ENCODE data around the gene PRKCA. TPM values are rescaled to one million over a fixed set of nuclear protein-coding genes. Genes with fewer than 3 reads are reported as not detected.
"Not testable (repeated sequence)": the region's sequence is repeated elsewhere in the genome, so short reads cannot be mapped to it uniquely, and the experiment has no call there.

Gene PRKCA
- total and polyA plus RNA-seq, 9 of the 15 experiments (the other 6 are each of a cell fraction or from before 2014, with no cell fraction given): 3.2 to 33.0 (median 17.8) TPM

GRCh38 chr17:66253458-66253857, 49.0 kb upstream of the PRKCA start:
- POLR2A ChIA-PET: not testable (repeated sequence)

GRCh38 chr17:66255112-66255511, 47.3 kb upstream of the PRKCA start:
- ChIA-PET CTCF (ENCODE audit: low intra/inter-chr PET ratio) (interaction anchor here (0.9 to 2.5 kb wide), 8 partner anchors 22 to 461 kb away, joined by 3 to 31 read pairs (median 5); no protein-coding TSS in a partner anchor), POLR2A (no interaction called here)
- peak; percentile 52 to 80 (median 56) for DNase-seq (ENCODE audit: extremely low read depth in 1 of 4, low spot score in 3 of 4)
- no peaks in the 10 kb centered on the region for H4K20me1 ChIP-seq (replicated peaks; ENCODE audit: control insufficient read depth, insufficient read depth, low read length)
- no peaks in the 10 kb centered on the region for H3K79me2 ChIP-seq (ENCODE audit: control insufficient read depth, insufficient read depth, low read length)
- no peaks in the 10 kb centered on the region for H3K9me1 ChIP-seq (ENCODE audit: control insufficient read depth, insufficient read depth, low read length)
- H3K27ac ChIP-seq (ENCODE audit: extremely low read depth, low read depth, low read length): no peak overlapping the region
- H3K9ac ChIP-seq (ENCODE audit: insufficient read depth in 1 of 2, low read depth in 2 of 2, low read length in 2 of 2): no peak overlapping the region
- WGBS (ENCODE audit: insufficient coverage, low coverage, missing lambda C conversion rate): 24% methylated on average over 4 of the region's 4 CpGs
- in situ Hi-C loops (cut with MboI) (loop anchor here (5.0 to 10.0 kb wide), 2 partner anchors 312 to 420 kb away; no protein-coding TSS in a partner anchor), intact Hi-C loops (cut with micrococcal nuclease) (loop anchor here (1.0 to 5.0 kb wide), 5 partner anchors 171 to 652 kb away; no protein-coding TSS in a partner anchor)
- peaks cover 0 to 5% of the 10 kb centered on the region in 2 experiments; a peak in 1 of 5 replicates for H3K4me1 ChIP-seq (replicated peaks in 1 of 2; ENCODE audit: control insufficient read depth in 2 of 2, insufficient read depth in 2 of 2, low read length in 2 of 2)
- H3K4me3 ChIP-seq: no peak overlapping the region
- FAIRE-seq: peak; percentile 98
- peak; percentile 94 for ATAC-seq
- no peak overlapping the region for H3K4me2 ChIP-seq (ENCODE audit: insufficient read depth, low read length)
- no peaks in the 10 kb centered on the region for H3K36me3 ChIP-seq (ENCODE audit: control insufficient read depth, insufficient read depth, low read length)
- H3K27me3 ChIP-seq (ENCODE audit: control insufficient read depth in 2 of 2, insufficient read depth in 2 of 2, low read length in 2 of 2): no peaks in the 10 kb centered on the region
- peak overlapping the region; percentile 37 for H2AFZ ChIP-seq (ENCODE audit: low read depth, low read length)
- BruUV-seq (replicated peaks): no TSS peak
- H3K9me3 ChIP-seq (replicated peaks; ENCODE audit: control insufficient read depth, insufficient read depth, low read depth, low read length): no peaks in the 10 kb centered on the region
- TF ChIP-seq ELF2 (CRISPR knock-in tag; IDR thresholded peaks at IDR 0.05): 0 out of 2 replicates have a peak, but pooled peaks have one; percentile 16
- TF ChIP-seq ZBTB43 (CRISPR knock-in tag; IDR thresholded peaks at IDR 0.05): no peak

More at GRCh38 chr17:66253458-66253857, 49.0 kb upstream of the PRKCA start:
- intact Hi-C loops (cut with micrococcal nuclease); H3K9me1 ChIP-seq (ENCODE audit: control insufficient read depth, insufficient read depth, low read length); H3K4me3 ChIP-seq; DNase-seq (ENCODE audit: extremely low read depth in 1 of 4, low spot score in 3 of 4); H3K9me3 ChIP-seq (replicated peaks; ENCODE audit: control insufficient read depth, insufficient read depth, low read depth, low read length); H3K4me2 ChIP-seq (ENCODE audit: insufficient read depth, low read length); H3K36me3 ChIP-seq (ENCODE audit: control insufficient read depth, insufficient read depth, low read length); FAIRE-seq; H3K9ac ChIP-seq (ENCODE audit: insufficient read depth in 1 of 2, low read depth in 2 of 2, low read length in 2 of 2); BruUV-seq (replicated peaks); H3K79me2 ChIP-seq (ENCODE audit: control insufficient read depth, insufficient read depth, low read length); H2AFZ ChIP-seq (ENCODE audit: low read depth, low read length); H3K27ac ChIP-seq (ENCODE audit: extremely low read depth, low read depth, low read length); ATAC-seq; CTCF ChIA-PET (ENCODE audit: low intra/inter-chr PET ratio); H3K27me3 ChIP-seq (ENCODE audit: control insufficient read depth in 2 of 2, insufficient read depth in 2 of 2, low read length in 2 of 2); H3K4me1 ChIP-seq (replicated peaks in 1 of 2; ENCODE audit: control insufficient read depth in 2 of 2, insufficient read depth in 2 of 2, low read length in 2 of 2); H4K20me1 ChIP-seq (replicated peaks; ENCODE audit: control insufficient read depth, insufficient read depth, low read length); TF ChIP-seq CEBPG (CRISPR knock-in tag; IDR thresholded peaks at IDR 0.05): not testable (repeated sequence)
- TF ChIP-seq CEBPG (tag; conservative IDR thresholded peaks at IDR 0.05 in 1 of 2, IDR thresholded peaks at IDR 0.05 in 1 of 2) (peak in 1 of 2 experiments; percentile 73; a peak in 2 of 4 replicates), CBFA2T3 (IDR thresholded peaks at IDR 0.05) (peak; percentile 57; the same call in 1 of the 2 replicates), ZNF316 (IDR thresholded peaks at IDR 0.05) (0 out of 2 replicates have a peak, but pooled peaks have one; percentile 12), KDM1A (IDR thresholded peaks at IDR 0.05) (peak; percentile 41 to 71; a peak in 3 of 4 replicates), CEBPB (tag; IDR thresholded peaks at IDR 0.05) (peak; percentile 81), NCOR1 (IDR thresholded peaks at IDR 0.05) (0 out of 2 replicates have a peak, but pooled peaks have one; percentile 18), MAFG (tag; conservative IDR thresholded peaks at IDR 0.05) (0 out of 2 replicates have a peak, but pooled peaks have one; percentile 10)
- in situ Hi-C loops (cut with MboI): loop anchor here (10.0 kb wide), 1 partner anchor 421 kb away; no protein-coding TSS in a partner anchor
- 0% methylated on average over 8 of the region's 8 CpGs for WGBS (ENCODE audit: insufficient coverage, low coverage, missing lambda C conversion rate)

All from K562 (cell line).